ENCODE measurements around the gene METAP2. TPM values are rescaled to one million over a fixed set of nuclear protein-coding genes. Genes with fewer than 3 reads are reported as not detected.

Gene METAP2
- total and polyA plus RNA-seq, 2 of the 8 experiments (the other 6 are each of a cell fraction or from before 2014, with no cell fraction given) = 41.3 to 114 TPM

DNA sequence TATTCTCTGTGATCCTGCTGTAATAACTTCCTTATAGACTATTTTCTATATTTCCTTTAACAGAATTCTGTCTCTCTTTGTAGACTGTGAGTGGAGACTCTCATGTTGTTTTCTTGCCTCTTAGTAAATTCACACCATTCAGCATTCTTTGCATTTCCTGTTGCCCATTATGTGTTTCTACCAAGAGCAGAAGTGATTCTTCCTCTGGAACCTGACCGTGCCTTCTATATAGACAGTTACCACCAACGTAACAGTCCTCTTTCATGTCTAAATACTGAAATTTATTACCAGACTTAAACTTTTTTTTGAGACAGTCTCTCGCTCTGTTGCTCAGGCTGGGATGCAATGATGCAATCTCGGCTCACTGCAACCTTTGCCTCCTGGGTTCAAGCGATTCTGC lies 31.1 kb downstream of the METAP2 start:
- Histone ChIP-seq H3K14ac (ENCODE audit: insufficient read length) (no peak overlapping the region), H4K5ac (ENCODE audit: insufficient read length, low read depth, low read length) (no peak overlapping the region), H3K4ac (replicated peaks; ENCODE audit: insufficient read length, low read depth, low read length) (no peak overlapping the region), H3K4me1 (replicated peaks in 1 of 4; ENCODE audit: control insufficient read depth in 3 of 4, insufficient read depth in 4 of 4, low read length in 3 of 4) (no peaks in the 10 kb centered on the region), H4K8ac (ENCODE audit: extremely low read depth, insufficient read depth, low read length) (no peak overlapping the region), H2BK120ac (replicated peaks; ENCODE audit: low read depth, low read length) (no peak overlapping the region), H3K23ac (ENCODE audit: insufficient read length) (no peak overlapping the region), H2AFZ (ENCODE audit: low read length) (no peak overlapping the region), H3K79me2 (ENCODE audit: control insufficient read depth in 1 of 2, insufficient read depth in 2 of 2, low read length in 2 of 2) (peaks cover 0 to 18% of the 10 kb centered on the region in 2 experiments; a peak in 1 of 4 replicates), H3K9me3 (ENCODE audit: insufficient read depth in 2 of 2, low read depth in 1 of 2, low read length in 1 of 2) (no peaks in the 10 kb centered on the region), H3K36me3 (ENCODE audit: control insufficient read depth in 2 of 4, insufficient read depth in 4 of 4, low read length in 3 of 4) (peaks cover 11 to 51% (median 33%) of the 10 kb centered on the region in 4 experiments; a peak in 6 of 8 replicates), H3K4me2 (ENCODE audit: insufficient read depth in 1 of 2, low read depth in 2 of 2, low read length in 2 of 2) (no peak overlapping the region), H3K79me1 (ENCODE audit: low read depth, low read length) (peaks cover 3% of the 10 kb centered on the region; the same call in 1 of the 2 replicates), H3K56ac (replicated peaks; ENCODE audit: insufficient read length, low read depth, low read length) (no peak overlapping the region), H3K18ac (ENCODE audit: extremely low read depth, low read length) (no peak overlapping the region), H2AK5ac (ENCODE audit: low read depth, low read length) (no peak overlapping the region), H2BK15ac (ENCODE audit: low read length) (no peak overlapping the region), H2BK12ac (ENCODE audit: low read depth, low read length) (no peak overlapping the region), H2BK20ac (ENCODE audit: low read length) (no peak overlapping the region), H2BK5ac (ENCODE audit: low read depth, low read length) (no peak overlapping the region), H3K23me2 (ENCODE audit: low read depth, low read length) (no peaks in the 10 kb centered on the region), H3K4me3 (ENCODE audit: extremely low read depth in 1 of 4, insufficient read depth in 2 of 4, low read depth in 3 of 4, low read length in 4 of 4) (no peak overlapping the region), H4K20me1 (replicated peaks in 1 of 2; ENCODE audit: control insufficient read depth in 1 of 2, insufficient read depth in 2 of 2, low read length in 2 of 2) (peaks cover 4% of the 10 kb centered on the region in 2 experiments), H3K9ac (replicated peaks in 1 of 4; ENCODE audit: extremely low read depth in 1 of 4, low read depth in 3 of 4, low read length in 3 of 4) (no peak overlapping the region), H3K27me3 (replicated peaks in 1 of 4; ENCODE audit: control insufficient read depth in 3 of 4, extremely low read depth in 1 of 4, insufficient read depth in 3 of 4, low read length in 3 of 4) (no peaks in the 10 kb centered on the region), H3K27ac (ENCODE audit: low read depth, low read length) (no peak overlapping the region), H4K91ac (replicated peaks; ENCODE audit: insufficient read length, low read length) (no peak overlapping the region)
- DNase-seq (ENCODE audit: low read depth in 1 of 2, low spot score in 2 of 2) (no peak), FAIRE-seq (no peak)
- CTCF ChIA-PET (ENCODE audit: partially characterized antibody) = no interaction called here
- 81% methylated on average over 5 of the region's 5 CpGs; no CpG with 5 or more reads in 1 of the 2 experiments for WGBS, 2 experiments (ENCODE audit: extremely low coverage in 1 of 2, insufficient coverage in 1 of 2, insufficient read length in 1 of 2, insufficient replicate concordance in 2 of 2, low coverage in 1 of 2, low lambda C conversion rate in 2 of 2, missing lambda C conversion rate in 1 of 2)
- POLR2A ChIA-PET (ENCODE audit: partially characterized antibody) = no interaction called here
- TF ChIP-seq, protein P1, sequence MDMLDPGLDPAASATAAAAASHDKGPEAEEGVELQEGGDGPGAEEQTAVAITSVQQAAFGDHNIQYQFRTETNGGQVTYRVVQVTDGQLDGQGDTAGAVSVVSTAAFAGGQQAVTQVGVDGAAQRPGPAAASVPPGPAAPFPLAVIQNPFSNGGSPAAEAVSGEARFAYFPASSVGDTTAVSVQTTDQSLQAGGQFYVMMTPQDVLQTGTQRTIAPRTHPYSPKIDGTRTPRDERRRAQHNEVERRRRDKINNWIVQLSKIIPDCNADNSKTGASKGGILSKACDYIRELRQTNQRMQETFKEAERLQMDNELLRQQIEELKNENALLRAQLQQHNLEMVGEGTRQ (IDR thresholded peaks at IDR 0.05; ENCODE audit: low read length) = no peak
- no peak for TF ChIP-seq CHD2 (IDR thresholded peaks at IDR 0.05; ENCODE audit: low read length)
- TF ChIP-seq RXRA (IDR thresholded peaks at IDR 0.05; ENCODE audit: insufficient read depth, low read depth, low read length) = no peak
- TF ChIP-seq SIRT6 (IDR thresholded peaks at IDR 0.05; ENCODE audit: low read length) = no peak
- TF ChIP-seq SAP30 (IDR thresholded peaks at IDR 0.05; ENCODE audit: insufficient read depth, insufficient replicate concordance, low read length) = no peak

Data from H1 (cell line).